Muscle layer of duodenum (tissue), 2 donors: ENCODE measurements around the gene GNA15.
"Not testable (repeated sequence)": the region's sequence is repeated elsewhere in the genome, so short reads cannot be mapped to it uniquely, and the experiment has no call there.

Source experiments
- H3K27ac ChIP-seq: one replicate; pipeline ENCODE4 v1.7.0; 2013; ENCODE audit warnings: mild to moderate bottlenecking, low read length
- H3K27me3 ChIP-seq: one replicate; pipeline ENCODE4 v1.7.0; 2013; ENCODE audit warnings: low read depth, mild to moderate bottlenecking, control low read depth, low read length
- H3K36me3 ChIP-seq, 2 donors: one replicate each; pipeline ENCODE4 v1.7.0; 2013; ENCODE audit warnings: low read length in 2 of 2, control low read depth in 1 of 2, mild to moderate bottlenecking in 1 of 2; ENCODE audit not compliant: insufficient read depth in 2 of 2, control insufficient read depth in 1 of 2
- H3K4me1 ChIP-seq, 2 donors: one replicate each; pipeline ENCODE4 v1.7.0; 2013; ENCODE audit warnings: low read length in 2 of 2, mild to moderate bottlenecking in 2 of 2, control low read depth in 1 of 2, moderate library complexity in 1 of 2; ENCODE audit not compliant: insufficient read depth in 2 of 2, control insufficient read depth in 1 of 2
- H3K4me3 ChIP-seq, 2 donors: one replicate each; pipeline ENCODE4 v1.7.0; 2013; ENCODE audit warnings: low read length in 2 of 2, low read depth in 1 of 2, mild to moderate bottlenecking in 1 of 2
- H3K9me3 ChIP-seq, 2 donors: one replicate each; pipeline ENCODE4 v1.7.0; 2013; ENCODE audit warnings: low read length in 2 of 2, control low read depth in 1 of 2, mild to moderate bottlenecking in 1 of 2; ENCODE audit not compliant: control insufficient read depth in 1 of 2
- donor health status: healthy.

The GNA15 gene

DNA sequence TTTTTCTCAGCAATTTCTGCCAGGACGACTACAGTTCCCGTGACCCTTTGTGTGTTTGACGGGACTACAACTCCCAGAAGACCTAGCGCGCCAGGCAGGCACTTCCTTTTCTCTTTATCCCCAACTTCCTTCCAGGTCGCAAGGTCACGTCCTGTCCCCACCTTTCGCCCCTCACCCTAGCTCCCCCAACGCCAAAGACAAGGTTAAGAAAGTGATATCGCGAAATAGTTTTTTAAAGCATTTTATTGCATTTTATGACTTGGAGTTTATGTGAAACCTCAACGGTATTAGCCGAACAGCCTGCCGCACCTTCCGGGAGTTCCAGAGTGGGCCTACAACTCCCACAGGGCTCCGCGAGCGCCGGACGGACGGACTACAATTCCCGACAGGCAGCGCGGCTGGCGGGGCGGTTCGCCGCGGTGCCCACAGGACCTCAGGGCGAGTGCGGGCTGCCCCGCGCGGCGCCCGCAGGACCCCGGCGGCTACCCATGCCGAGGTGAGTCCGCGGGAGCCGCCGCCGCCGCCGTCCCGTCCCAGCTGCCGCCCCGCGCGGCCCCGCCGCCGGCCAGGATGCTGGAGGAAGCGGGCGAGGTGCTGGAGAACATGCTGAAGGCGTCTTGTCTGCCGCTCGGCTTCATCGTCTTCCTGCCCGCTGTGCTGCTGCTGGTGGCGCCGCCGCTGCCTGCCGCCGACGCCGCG lies 49.8 kb downstream of the GNA15 start, which contains the start of gene NCLN:
Gene NCLN, plus strand, starts transcription at position 470 of the 699 bp plus-strand sequence. Its CDS starts 101 bp downstream, at position 571.
- peaks cover 0 to 4% of the 10 kb centered on the region in 2 donors for H3K36me3 ChIP-seq
- peak within 1 kb of the TSS; percentile 71 for H3K27ac ChIP-seq
- peak within 1 kb of the TSS; percentile 89 to 97 for H3K4me3 ChIP-seq
- H3K4me1 ChIP-seq: peaks cover 7 to 27% of the 10 kb centered on the region in 2 donors
- no peaks in the 10 kb centered on the region for H3K9me3 ChIP-seq
- H3K27me3 ChIP-seq: no peaks in the 10 kb centered on the region

DNA sequence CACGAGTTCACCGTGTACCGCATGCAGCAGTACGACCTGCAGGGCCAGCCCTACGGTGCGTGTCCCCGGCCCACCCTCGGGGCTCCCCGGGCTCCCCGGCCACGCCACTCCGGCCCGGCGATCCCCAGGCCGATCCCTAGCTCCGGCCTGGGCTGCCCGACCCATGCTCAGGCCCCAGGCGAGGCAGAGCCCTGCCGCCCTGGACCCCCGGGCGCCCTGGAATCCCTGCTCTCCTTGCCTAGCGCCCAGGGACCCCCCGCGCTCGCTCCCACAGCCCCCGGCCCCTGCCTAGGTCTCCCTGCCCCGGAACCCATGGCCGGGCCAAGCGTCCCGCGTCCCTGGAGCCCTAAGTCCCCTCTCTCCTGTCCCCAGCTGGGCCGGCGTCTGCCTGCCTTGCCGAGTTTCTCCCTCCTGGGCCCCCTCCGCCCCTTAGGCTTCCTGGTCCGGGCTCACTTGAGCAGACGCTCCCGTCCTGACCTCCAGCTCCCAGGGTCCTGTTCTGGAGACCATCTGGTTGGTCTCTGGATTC lies 50.4 kb downstream of the GNA15 start:
- H3K4me3 ChIP-seq: peak overlapping the region; percentile 72 to 97
- peaks cover 7 to 27% of the 10 kb centered on the region in 2 donors for H3K4me1 ChIP-seq
- H3K27me3 ChIP-seq: no peaks in the 10 kb centered on the region
- peak overlapping the region; percentile 60 for H3K27ac ChIP-seq
- no peaks in the 10 kb centered on the region for H3K9me3 ChIP-seq
- H3K36me3 ChIP-seq: peaks cover 0 to 4% of the 10 kb centered on the region in 2 donors

GRCh38 chr19:3186891-3187661 lies 51.2 kb downstream of the GNA15 start:
- Histone ChIP-seq H3K27me3 (no peaks in the 10 kb centered on the region), H3K4me3 (peak overlapping the region; percentile 72 to 97), H3K27ac (peak overlapping the region; percentile 16), H3K9me3 (no peaks in the 10 kb centered on the region), H3K36me3 (peaks cover 0 to 4% of the 10 kb centered on the region in 2 donors), H3K4me1 (peaks cover 7 to 27% of the 10 kb centered on the region in 2 donors)

DNA sequence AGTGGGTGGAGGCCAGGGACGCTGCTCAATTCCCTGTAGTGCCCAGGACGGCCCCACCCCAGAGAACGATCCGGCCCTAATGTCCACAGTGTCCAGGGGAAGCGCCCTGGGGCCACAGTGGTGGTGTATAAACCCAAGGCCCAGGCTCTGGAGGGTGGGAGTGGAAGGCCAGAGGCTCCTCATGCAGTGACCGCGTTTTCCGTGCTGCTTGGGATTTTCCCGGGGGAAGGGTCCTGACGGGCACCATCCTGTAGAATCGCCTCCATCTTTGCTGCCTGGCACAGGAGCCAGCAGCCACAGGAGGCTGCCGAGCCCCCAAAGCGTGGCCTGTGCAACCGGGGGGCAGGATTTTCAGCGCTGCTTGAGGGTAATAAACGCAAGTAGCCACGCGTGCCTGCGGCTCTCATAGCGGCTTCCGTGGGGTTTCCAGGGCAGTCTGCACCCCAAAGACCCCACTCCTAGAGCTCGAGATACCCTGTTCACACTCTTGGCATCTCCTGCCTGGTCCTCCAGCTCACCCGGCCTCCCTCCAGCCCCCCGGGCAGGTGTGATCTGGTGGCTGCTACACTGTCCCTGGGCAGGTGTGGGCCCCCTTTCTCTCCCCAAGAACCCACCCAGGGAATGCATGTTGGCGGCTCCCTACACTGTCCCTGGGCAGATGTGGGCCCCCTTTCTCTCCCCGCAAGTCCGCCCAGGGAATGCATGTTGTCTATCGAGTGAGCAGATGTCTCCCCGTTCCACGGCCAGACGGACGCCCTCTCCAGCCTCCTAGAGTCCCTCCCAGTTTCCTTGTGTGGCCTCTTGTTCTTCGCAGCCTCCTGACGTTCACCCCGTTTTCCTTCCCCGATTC lies 52.1 kb downstream of the GNA15 start:
- Histone ChIP-seq H3K27ac (peak overlapping the region; percentile 83), H3K4me1 (peaks cover 7 to 27% of the 10 kb centered on the region in 2 donors), H3K4me3 (peak overlapping the region; percentile 72 to 97), H3K36me3 (peaks cover 0 to 9% of the 10 kb centered on the region in 2 donors), H3K27me3 (no peaks in the 10 kb centered on the region), H3K9me3 (no peaks in the 10 kb centered on the region)

DNA sequence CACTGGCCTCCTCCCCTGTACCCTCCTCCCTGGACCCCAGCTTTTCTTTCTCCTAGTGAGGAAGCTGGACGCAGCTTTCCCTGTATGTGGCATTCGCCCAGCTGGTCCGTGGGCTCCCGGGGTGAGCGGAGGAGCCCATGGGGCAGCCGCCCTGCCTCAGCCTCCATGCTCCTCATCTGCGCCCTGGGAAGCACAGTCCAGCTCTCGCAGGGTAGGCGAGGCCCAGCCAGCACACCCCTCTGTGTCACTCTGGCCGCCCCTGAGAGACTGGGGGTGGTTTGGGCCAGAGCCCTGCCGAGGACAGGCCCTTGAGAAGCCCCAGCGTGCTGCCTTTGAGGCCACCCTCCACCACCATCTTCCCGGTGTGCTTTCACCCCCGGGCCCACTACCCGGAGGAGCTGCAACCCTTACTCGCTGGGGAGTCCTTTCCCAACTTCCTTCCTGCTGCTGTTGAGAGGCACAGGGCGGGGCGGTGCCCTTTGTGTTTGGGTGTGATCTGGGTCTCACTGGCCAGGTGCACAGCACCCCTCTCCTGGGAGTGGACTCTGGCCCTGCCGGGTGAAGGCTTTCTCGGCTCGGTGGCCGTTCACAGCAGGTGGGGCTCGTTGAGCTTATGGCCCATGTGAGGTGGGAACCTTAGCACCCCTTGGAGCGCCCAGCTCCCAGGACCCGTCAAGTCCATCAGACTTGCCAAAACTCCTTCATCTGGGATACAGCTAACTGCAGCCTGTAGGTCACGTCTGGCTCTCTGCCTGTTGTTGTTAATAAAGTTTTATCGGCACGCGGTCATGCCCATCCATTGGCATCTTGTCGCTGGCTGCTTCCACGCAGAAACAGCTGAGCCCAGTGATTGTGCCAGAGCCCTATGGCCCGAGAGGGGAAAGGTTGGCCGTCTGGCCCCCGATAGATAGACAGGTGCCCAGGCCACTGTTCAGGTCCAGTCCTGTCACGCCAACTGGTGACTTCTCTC lies 53.1 kb downstream of the GNA15 start:
- Histone ChIP-seq H3K36me3 (peaks cover 0 to 13% of the 10 kb centered on the region in 2 donors), H3K27ac (peak overlapping the region; percentile 83), H3K4me1 (peaks cover 7 to 27% of the 10 kb centered on the region in 2 donors), H3K4me3 (peak overlapping the region; percentile 7 to 9), H3K27me3 (no peaks in the 10 kb centered on the region), H3K9me3 (no peaks in the 10 kb centered on the region)

- H3K27me3 ChIP-seq: no peaks in the 10 kb centered on the region
- H3K36me3 ChIP-seq: peaks cover 0 to 20% of the 10 kb centered on the region in 2 donors
- peaks cover 4 to 27% of the 10 kb centered on the region in 2 donors for H3K4me1 ChIP-seq
- H3K27ac ChIP-seq: peak overlapping the region; percentile 83
- H3K4me3 ChIP-seq: no peak overlapping the region
- H3K9me3 ChIP-seq: no peaks in the 10 kb centered on the region
Measured at GRCh38 chr19:3189702-3190469, 54.1 kb downstream of the GNA15 start.

- Histone ChIP-seq H3K27ac (no peak overlapping the region), H3K36me3 (peaks cover 0 to 20% of the 10 kb centered on the region in 2 donors)
Measured at GRCh38 chr19:3190470-3190770, 54.6 kb downstream of the GNA15 start.

GRCh38 chr19:3190921-3191805 lies 55.3 kb downstream of the GNA15 start:
- H3K27me3 ChIP-seq: no peaks in the 10 kb centered on the region
- H3K36me3 ChIP-seq: peaks cover 0 to 23% of the 10 kb centered on the region in 2 donors
- peaks cover 4 to 27% of the 10 kb centered on the region in 2 donors for H3K4me1 ChIP-seq
- no peak overlapping the region for H3K4me3 ChIP-seq
- no peak overlapping the region for H3K27ac ChIP-seq
- no peaks in the 10 kb centered on the region for H3K9me3 ChIP-seq

More at GRCh38 chr19:3190470-3190770, 54.6 kb downstream of the GNA15 start:
- H3K9me3 ChIP-seq: no peaks in the 10 kb centered on the region
- peaks cover 4 to 27% of the 10 kb centered on the region in 2 donors for H3K4me1 ChIP-seq
- no peaks in the 10 kb centered on the region for H3K27me3 ChIP-seq
- no peak overlapping the region for H3K4me3 ChIP-seq

- not testable (repeated sequence) for H3K27me3 ChIP-seq, H3K27ac ChIP-seq, H3K4me3 ChIP-seq, H3K9me3 ChIP-seq
- H3K4me1 ChIP-seq: peaks cover 4 to 21% of the 10 kb centered on the region in 2 donors
- H3K36me3 ChIP-seq: peaks cover 0 to 24% of the 10 kb centered on the region in 2 donors
Measured at GRCh38 chr19:3191806-3192104, 55.9 kb downstream of the GNA15 start.
